Stimulated activated CD4-positive, alpha-beta T cell treated with anti-CD3 and anti-CD28 coated beads, TNF-alpha, amount 100 ng/mL, for 48 hours (primary cell): ENCODE results near the gene TEX26.

Experiments
- DNase-seq, 3 donors: peaks; one replicate each; pipeline ENCODE4 v3.0.0-alpha.2; 2020; ENCODE audit warnings: low read depth in 3 of 3

The TEX26 gene

DNA sequence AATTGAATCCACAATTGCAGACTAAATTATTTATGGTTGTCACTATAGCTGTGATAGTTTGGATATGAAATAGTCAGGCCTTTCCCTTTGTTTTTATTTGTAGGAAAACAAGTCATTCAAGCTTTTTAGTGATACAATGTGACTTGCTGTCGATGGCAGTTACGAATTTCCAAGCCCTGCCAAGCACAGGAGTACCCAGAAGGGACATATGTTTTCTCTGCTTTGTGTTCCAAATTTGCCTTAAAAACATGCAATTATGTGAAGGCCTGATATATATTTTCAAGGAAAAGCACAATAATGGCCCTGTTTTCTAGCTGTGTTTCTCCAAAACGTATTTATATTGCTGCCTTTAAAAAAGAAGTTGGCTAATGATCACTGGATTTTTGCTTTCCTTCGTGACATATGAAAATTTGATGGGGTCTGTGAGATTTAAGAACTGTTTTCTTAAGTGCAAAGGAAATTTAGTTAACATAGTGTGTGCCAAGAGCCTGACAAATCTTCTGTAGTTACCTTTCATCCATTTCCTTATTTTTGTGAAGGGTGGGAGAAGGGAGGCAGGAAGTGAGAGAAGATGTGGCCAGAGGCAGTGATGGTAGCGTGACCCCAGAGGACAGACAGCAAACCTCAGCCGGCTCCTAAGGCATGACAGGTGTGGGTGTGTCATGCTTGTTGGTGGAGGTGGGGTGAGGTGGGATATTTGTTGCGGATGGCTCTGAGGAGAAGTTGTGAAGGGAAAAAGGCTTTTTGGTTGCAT lies 79.6 kb downstream of the TEX26 start:
- DNase-seq: no peak

DNA sequence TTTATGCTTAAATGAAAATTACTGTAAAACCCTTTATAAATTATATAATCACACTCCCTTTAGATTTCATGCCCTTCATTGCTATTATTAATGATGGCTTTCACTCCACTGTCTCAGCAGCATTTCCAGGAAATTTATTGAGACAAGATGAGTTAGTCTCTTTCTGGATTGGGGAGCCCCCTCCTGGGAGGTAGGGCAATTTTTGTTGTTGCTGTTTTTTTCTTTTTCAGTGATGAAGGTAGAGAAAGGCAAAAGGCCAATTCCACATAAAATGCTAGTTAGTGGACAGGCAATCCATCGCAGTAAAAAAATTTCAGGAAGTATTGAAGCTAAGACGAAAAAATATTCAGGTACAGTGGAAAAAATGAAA lies 80.2 kb downstream of the TEX26 start:
- DNase-seq: no peak

DNA sequence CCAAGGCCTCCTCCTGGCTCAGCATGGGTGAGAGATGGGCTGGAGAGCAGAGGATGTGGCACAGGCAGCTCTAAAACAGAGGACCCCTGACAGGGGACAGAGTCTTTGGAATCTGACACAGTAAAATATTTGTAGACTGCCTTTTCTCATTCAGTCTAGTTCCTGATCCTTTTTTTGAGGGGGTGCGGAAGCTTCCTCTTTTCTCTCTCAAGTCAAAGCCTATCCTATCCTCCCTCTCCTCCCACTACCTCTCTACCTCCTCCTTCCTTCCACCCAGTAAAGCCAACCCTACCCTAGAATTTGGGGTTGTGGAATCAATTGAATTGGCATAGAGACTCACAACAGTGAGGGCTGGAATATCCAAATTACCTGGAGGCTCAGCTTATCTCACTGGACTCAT lies 82.0 kb downstream of the TEX26 start:
- DNase-seq: no peak

DNA sequence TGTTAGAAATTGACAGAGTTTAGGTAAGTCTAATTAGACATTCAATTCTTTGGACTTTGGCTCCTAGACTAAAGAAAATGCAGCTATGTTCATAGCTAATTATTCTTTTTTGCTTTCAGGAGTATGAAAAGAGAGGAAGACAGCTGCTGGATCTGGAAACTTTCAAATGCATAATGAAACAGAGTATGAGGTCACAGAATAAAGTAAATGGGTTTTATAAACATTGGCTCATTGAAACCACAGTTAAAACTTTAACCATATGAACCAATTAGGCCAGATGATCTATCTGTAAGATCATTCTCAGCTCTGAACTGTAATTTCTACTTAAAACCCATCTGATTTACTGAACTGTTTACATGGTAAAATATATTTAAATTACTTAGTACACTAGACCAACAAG lies 82.7 kb downstream of the TEX26 start:
- no peak for DNase-seq

DNA sequence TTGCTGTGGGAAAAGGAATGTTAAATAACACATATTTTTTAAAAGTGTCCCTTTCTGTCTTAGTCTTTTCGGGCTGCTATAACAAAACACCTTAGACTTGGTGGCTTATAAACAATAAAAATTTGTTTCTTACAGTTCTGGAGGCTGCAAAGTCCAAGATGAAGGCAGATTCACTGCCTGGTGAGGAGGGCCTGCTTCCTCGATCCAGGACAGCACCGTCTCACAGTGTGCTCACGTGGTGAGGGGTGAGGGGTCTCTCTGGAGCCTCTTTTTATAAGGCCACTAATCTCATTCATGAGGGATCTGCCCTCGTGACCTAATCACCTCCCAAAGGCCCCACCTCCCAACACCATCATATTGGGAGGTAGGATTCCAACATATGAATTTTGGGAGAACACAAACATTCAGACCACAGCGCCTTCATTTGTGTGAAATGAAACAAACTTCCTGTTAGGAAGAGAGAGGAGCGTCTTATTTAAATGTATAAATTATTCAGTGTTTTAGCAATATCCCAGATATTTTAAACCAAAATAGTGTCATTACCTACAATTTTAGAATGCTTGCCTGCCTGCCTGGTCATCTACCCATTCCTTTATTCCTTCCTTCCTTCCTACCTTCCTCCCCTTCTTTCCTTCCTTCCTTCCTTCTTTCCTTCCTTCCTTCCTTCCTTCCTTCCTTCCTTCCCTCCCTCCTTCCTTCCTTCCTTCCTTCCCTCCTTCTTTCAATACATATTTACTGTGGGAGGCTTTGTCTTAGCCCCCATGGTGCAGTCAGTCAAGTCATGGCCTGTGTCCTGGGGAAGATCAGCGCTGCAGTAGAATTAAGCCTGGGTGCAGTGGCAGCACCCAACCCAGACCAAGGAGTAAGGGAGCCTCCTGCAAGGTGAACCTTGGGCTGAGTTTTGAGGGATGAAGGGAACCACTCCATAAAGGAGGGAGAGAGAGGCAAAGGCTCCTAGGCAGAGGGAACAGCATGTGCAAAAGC lies 84.2 kb downstream of the TEX26 start:
- no peak for DNase-seq

DNA sequence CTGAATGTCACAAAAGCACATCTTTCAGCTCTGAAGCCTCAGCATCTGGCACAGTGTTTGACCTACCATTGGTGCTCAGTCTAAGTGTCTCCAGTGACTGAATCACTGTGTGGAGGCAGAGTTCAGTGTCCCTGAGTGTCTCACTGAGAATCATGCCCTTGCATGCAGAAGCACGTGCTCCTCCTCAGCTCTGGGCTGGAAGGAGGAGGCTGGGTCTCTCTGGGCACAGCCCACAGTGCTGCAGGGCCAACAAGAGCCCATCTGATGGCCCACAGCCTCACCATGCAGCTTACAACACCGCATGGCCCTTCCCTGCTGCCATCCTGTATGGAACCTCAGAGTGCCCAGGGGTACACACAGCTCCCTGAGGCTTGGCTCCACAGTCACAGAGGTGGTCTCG lies 86.1 kb downstream of the TEX26 start:
- no peak for DNase-seq

DNA sequence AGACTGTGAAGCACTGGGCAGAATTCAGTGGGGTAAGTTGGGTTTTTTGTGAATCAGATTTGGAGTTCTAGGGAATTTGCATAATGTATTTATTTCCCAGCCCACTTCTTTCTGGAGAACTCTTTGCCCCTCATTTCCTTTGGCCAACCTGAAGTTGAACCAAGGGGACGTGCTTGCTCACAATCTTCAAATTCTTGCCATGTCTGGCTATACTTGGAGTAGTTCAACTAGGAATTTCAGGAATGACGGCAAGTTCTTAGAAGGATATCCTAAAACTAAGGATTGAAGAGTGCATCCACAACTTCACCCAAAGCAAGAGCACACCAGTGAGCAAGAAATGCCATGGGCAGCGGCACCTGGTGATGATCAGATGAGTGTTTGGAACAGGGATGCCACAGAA lies 88.5 kb downstream of the TEX26 start:
- no peak for DNase-seq

DNA sequence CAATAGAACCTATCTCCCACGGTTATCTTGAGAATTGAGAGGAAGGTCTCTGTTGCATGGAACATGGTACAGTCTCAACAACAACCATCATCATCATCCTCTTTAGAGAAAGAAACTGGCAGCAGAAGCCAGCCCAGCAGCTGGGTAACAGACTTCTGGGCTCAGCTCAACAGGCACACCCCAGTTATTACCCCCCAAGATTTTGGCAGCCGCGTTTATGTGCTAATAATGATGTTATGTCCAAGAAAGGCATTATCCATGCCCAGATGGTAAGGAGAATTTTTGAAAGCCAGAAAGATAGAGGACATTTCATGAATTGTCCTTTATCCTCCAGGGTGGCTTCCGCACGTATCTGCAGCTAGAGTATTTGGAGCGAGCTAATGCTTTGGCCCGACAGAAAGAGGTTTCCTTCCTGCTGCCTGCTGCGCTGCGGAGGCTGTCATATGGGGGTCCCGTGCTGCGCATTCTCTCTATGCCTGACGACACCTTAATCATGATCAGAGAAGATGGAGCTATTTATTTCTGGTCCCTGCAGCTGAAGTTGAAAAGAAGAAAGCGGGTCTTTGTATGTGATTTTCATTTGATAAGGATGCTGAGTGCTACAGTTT lies 89.9 kb downstream of the TEX26 start:
- DNase-seq: no peak

DNA sequence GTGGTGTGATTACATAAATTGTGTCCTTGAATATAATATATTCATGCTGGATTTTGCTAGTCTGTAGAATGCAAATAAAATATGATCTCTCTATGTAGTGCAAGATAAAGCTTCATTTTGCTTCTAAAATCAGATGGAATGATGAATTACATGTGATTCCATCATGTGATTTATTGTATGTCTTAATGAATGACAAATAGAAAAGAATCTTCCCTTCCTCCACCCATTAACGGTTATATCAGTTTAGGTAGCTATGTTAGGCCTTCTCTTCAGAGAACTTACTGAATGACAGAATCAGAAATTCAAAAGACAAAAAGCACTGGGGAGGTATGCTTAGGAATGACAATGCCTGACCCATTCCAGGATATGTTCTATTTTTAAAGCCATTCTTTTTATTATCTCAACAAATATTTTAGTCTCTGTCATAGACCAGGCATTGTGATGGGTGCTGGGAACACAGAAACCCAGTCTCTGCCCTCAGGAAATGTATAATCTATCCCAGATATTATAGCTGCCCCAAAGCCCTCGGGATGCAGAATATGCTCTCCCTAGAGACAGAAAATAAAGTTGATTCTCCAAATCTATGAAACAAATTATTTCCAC lies 90.6 kb downstream of the TEX26 start:
- DNase-seq: no peak
